Measurements from ENCODE around the gene CEACAM20.
"Not testable (repeated sequence)": the region's sequence is repeated elsewhere in the genome, so short reads cannot be mapped to it uniquely, and the experiment has no call there.

CEACAM20 gene

GRCh38 chr19:44529536-44529935 is at the start of gene CEACAM20:
TSS of gene CEACAM20 (minus strand) at chr19:44529675. CDS start at chr19:44529509, 166 bp downstream.
- no peak for DNase-seq

- no peak for DNase-seq
These were observed 48.0 kb upstream of the CEACAM20 start for GRCh38 chr19:44577566-44577874.

- no peak for DNase-seq
These were observed 47.5 kb upstream of the CEACAM20 start for GRCh38 chr19:44576843-44577565.

GRCh38 chr19:44575116-44575700 is 45.7 kb upstream of the CEACAM20 start:
- DNase-seq = no peak

GRCh38 chr19:44574186-44574950 is 44.9 kb upstream of the CEACAM20 start:
- no peak for DNase-seq

GRCh38 chr19:44573627-44574026 is 44.2 kb upstream of the CEACAM20 start:
- DNase-seq = no peak

- DNase-seq = no peak
These were observed 43.7 kb upstream of the CEACAM20 start for GRCh38 chr19:44573183-44573582.

GRCh38 chr19:44572581-44572900 is 43.1 kb upstream of the CEACAM20 start:
- DNase-seq = no peak

- DNase-seq = no peak
These were observed 42.5 kb upstream of the CEACAM20 start for GRCh38 chr19:44571830-44572580.

- DNase-seq = peak; percentile 42
These were observed 41.7 kb upstream of the CEACAM20 start for GRCh38 chr19:44570984-44571684.

- no peak for DNase-seq
These were observed 41.1 kb upstream of the CEACAM20 start for GRCh38 chr19:44570603-44570983.

GRCh38 chr19:44567745-44568144 is 38.3 kb upstream of the CEACAM20 start:
- DNase-seq = no peak

GRCh38 chr19:44566984-44567383 is 37.5 kb upstream of the CEACAM20 start:
- no peak for DNase-seq

GRCh38 chr19:44563086-44563655 is 33.7 kb upstream of the CEACAM20 start:
- DNase-seq = not testable (repeated sequence)

GRCh38 chr19:44557933-44558332 is 28.5 kb upstream of the CEACAM20 start:
- no peak for DNase-seq

- no peak for DNase-seq
These were observed 25.3 kb upstream of the CEACAM20 start for GRCh38 chr19:44554641-44555246.

GRCh38 chr19:44553478-44554171 is 24.1 kb upstream of the CEACAM20 start:
- no peak for DNase-seq

- no peak for DNase-seq
These were observed 22.8 kb upstream of the CEACAM20 start for GRCh38 chr19:44552324-44552723.

GRCh38 chr19:44551850-44552249 is 22.4 kb upstream of the CEACAM20 start:
- DNase-seq = no peak

- not testable (repeated sequence) for DNase-seq
These were observed 21.5 kb upstream of the CEACAM20 start for GRCh38 chr19:44550976-44551375.

- no peak for DNase-seq
These were observed 20.0 kb upstream of the CEACAM20 start for GRCh38 chr19:44549507-44549906.

Measured in NCI-H1694 treated with DMSO at 0.1 percent for 48 hours (cell line).